CD4-positive, alpha-beta T cell (primary cell): Measurements from ENCODE around the gene CPE. TPM values are rescaled to one million over a fixed set of nuclear protein-coding genes. Genes with fewer than 3 reads are reported as not detected.

ENCODE experiments used
- ATAC-seq: fragments of 200-7000 bp; cut with Tn5 transposase; one replicate; pipeline ENCODE4 v1.10.0; 2022; ENCODE audit warnings: mild to moderate bottlenecking; ENCODE audit not compliant: poor library complexity
- CTCF ChIA-PET: fragments of 350-600 bp; sonication (Branson Sonifier 250); formaldehyde crosslinking; loops from one replicate; lab custom pipeline; 2021; ENCODE audit warnings: antibody characterized with exemption, inconsistent platforms; lab: Charles Lee
- POLR2A ChIA-PET: fragments of 350-600 bp; sonication (Branson Sonifier 250); formaldehyde crosslinking; loops from one replicate; lab custom pipeline; 2021; ENCODE audit warnings: antibody characterized with exemption, inconsistent platforms; lab: Charles Lee
- DNase-seq, 14 experiments: peaks; one replicate each; pipeline ENCODE4 v3.0.0-alpha.2; 2013 to 2020; ENCODE audit warnings: mixed read lengths in 2 of 14
- H3K27ac ChIP-seq, 2 donors: one replicate each; pipeline versions ENCODE4 v1.5.1 to v1.7.0; 2013; ENCODE audit warnings: low read length in 2 of 2, low read depth in 1 of 2, mild to moderate bottlenecking in 1 of 2
- H3K27me3 ChIP-seq, 2 experiments: 1 replicate in 1 of 2; 2 replicates in 1 of 2; pipeline versions ENCODE4 v1.6.1 to v1.7.0; 2013; ENCODE audit warnings: low read length in 2 of 2, control low read depth in 1 of 2, mild to moderate bottlenecking in 1 of 2, moderate library complexity in 1 of 2; ENCODE audit not compliant: insufficient read depth in 2 of 2, control insufficient read depth in 1 of 2
- H3K36me3 ChIP-seq: one replicate; pipeline ENCODE4 v1.6.1; 2013; ENCODE audit warnings: low read length, control low read depth; ENCODE audit not compliant: insufficient read depth
- H3K4me1 ChIP-seq: one replicate; pipeline ENCODE4 v1.6.1; 2013; ENCODE audit warnings: low read length, control low read depth; ENCODE audit not compliant: insufficient read depth
- H3K4me3 ChIP-seq: one replicate; pipeline ENCODE4 v1.5.1; 2013; ENCODE audit warnings: mild to moderate bottlenecking, low read length, moderate library complexity
- H3K9me3 ChIP-seq, 2 experiments: 1 replicate in 1 of 2; 2 replicates in 1 of 2; pipeline versions ENCODE4 v1.6.1 to v1.7.0; 2013; ENCODE audit warnings: low read length in 2 of 2, mild to moderate bottlenecking in 2 of 2, control low read depth in 1 of 2, moderate library complexity in 1 of 2; ENCODE audit not compliant: control insufficient read depth in 1 of 2, insufficient read depth in 1 of 2
- H3K27ac Mint-ChIP-seq: one replicate; pipeline ENCODE4 v1.8.0; 2020; ENCODE audit warnings: mixed read lengths
- H3K27me3 Mint-ChIP-seq: one replicate; pipeline ENCODE4 v1.8.0; 2021; ENCODE audit warnings: mixed read lengths
- H3K36me3 Mint-ChIP-seq: one replicate; pipeline ENCODE4 v1.8.0; 2021; ENCODE audit warnings: low read depth, mixed read lengths
- H3K4me1 Mint-ChIP-seq: one replicate; pipeline ENCODE4 v1.8.0; 2021; ENCODE audit warnings: low read depth, mixed read lengths
- H3K4me3 Mint-ChIP-seq: one replicate; pipeline ENCODE4 v1.8.0; 2020; ENCODE audit warnings: mild to moderate bottlenecking, mixed read lengths
- H3K9me3 Mint-ChIP-seq: one replicate; pipeline ENCODE4 v1.8.0; 2020; ENCODE audit warnings: mixed read lengths
- intact Hi-C, 2 experiments: fragments of 100-400 bp; cut with DNase I in 1 of 2; cut with micrococcal nuclease in 1 of 2; formaldehyde crosslinking; loops; one replicate each; pipeline versions ENCODE4 v1.15.1 to v1.9.0; 2023 to 2025; cut with DNase I, micrococcal nuclease
- total RNA-seq, 174 experiments: library from RNA in 2 of 174; stranded (reverse) in 2 of 174; gene quantifications; one replicate each; pipeline ENCODE4 v1.2.3 and lab custom pipeline; 2021 to 2026
- TF ChIP-seq, protein P1 (sequence below): fragments of 200-600 bp; IDR thresholded peaks from one replicate; pipeline ENCODE4 v1.8.0; 2022; ENCODE audit warnings: antibody characterized with exemption, mild to moderate bottlenecking

The CPE gene
- total RNA-seq, 2 experiments from 2014 or later = not detected

DNA sequence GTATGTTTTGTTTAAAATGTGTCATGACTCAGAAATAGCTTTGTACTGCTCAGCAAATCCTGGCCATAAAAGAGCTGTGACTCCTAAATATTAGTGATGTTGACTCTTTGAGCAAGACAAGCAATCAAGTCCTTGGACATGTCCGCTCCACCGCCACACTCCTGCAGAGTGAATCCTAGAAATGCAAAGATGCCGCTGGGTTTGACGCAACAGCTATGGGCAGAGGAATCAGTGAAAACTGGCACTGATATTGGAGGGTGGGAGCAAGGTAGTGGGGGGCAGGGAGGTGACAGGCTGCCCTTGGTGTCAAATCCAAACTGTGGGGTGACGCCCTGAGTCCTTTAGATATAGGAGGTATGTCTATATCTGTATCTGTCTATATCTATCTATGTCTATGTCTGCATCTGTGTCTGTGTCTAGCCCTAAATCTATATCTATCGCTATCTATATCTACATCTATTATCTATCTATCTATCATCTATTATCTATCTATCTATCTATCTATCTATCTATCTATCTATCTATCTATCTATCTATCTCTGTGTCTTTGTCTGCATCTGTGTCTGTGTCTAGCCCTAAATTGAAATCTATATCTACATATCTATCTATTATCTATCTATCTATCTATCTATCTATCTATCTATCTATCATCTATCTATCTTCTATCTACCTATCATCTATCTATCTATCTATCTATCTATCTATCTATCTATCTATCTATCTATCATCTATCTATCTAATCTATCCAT lies 129.7 kb downstream of the CPE start:
- H3K4me3 Mint-ChIP-seq = no peak overlapping the region
- Histone ChIP-seq H3K4me1 (no peaks in the 10 kb centered on the region), H3K27me3 (no peaks in the 10 kb centered on the region), H3K4me3 (no peak overlapping the region), H3K27ac (no peak overlapping the region), H3K36me3 (no peaks in the 10 kb centered on the region), H3K9me3 (no peaks in the 10 kb centered on the region)
- TF ChIP-seq, protein P1, sequence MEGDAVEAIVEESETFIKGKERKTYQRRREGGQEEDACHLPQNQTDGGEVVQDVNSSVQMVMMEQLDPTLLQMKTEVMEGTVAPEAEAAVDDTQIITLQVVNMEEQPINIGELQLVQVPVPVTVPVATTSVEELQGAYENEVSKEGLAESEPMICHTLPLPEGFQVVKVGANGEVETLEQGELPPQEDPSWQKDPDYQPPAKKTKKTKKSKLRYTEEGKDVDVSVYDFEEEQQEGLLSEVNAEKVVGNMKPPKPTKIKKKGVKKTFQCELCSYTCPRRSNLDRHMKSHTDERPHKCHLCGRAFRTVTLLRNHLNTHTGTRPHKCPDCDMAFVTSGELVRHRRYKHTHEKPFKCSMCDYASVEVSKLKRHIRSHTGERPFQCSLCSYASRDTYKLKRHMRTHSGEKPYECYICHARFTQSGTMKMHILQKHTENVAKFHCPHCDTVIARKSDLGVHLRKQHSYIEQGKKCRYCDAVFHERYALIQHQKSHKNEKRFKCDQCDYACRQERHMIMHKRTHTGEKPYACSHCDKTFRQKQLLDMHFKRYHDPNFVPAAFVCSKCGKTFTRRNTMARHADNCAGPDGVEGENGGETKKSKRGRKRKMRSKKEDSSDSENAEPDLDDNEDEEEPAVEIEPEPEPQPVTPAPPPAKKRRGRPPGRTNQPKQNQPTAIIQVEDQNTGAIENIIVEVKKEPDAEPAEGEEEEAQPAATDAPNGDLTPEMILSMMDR = no peak
- no peak overlapping the region for H3K27ac Mint-ChIP-seq
- no peaks in the 10 kb centered on the region for H3K4me1 Mint-ChIP-seq
- no peaks in the 10 kb centered on the region for H3K9me3 Mint-ChIP-seq
- ChIA-PET POLR2A (no interaction called here), CTCF (interaction anchor here (0.9 kb wide), 1 partner anchor 15 kb away, joined by 3 read pairs; no protein-coding TSS in a partner anchor)
- intact Hi-C loops = no loop called here
- peaks cover 5% of the 10 kb centered on the region for H3K27me3 Mint-ChIP-seq
- no peaks in the 10 kb centered on the region for H3K36me3 Mint-ChIP-seq
- ATAC-seq = no peak
- DNase-seq = no peak

DNA sequence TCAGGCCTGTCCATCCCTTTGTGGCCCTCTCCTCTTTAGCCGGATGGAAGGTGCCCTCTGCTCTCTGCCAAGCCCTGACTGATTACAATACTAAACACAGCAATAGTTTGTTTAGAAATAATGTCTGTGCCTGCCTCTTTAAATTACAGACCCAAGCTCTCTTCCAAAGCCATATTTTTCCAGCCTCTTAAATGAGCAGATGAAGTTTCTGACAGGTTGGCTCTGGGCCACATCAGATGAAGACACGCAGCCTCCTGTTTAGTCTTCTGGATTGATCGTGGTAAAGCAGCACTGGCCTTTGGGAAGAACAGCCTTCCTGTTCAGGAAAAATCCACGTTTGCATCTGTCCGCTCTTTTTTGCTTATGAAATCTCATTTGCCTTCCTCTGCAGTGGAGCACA lies 133.6 kb downstream of the CPE start:
- TF ChIP-seq, protein P1 = no peak
- Mint-ChIP-seq H3K27me3 (peaks cover 12% of the 10 kb centered on the region), H3K9me3 (no peaks in the 10 kb centered on the region), H3K4me1 (no peaks in the 10 kb centered on the region), H3K27ac (no peak overlapping the region), H3K4me3 (no peak overlapping the region), H3K36me3 (no peaks in the 10 kb centered on the region)
- intact Hi-C loops = no loop called here
- Histone ChIP-seq H3K4me3 (no peak overlapping the region), H3K4me1 (no peaks in the 10 kb centered on the region), H3K27ac (no peak overlapping the region), H3K36me3 (no peaks in the 10 kb centered on the region), H3K9me3 (no peaks in the 10 kb centered on the region), H3K27me3 (no peaks in the 10 kb centered on the region)
- CTCF ChIA-PET = no interaction called here
- POLR2A ChIA-PET = no interaction called here
- DNase-seq (no peak), ATAC-seq (no peak)

DNA sequence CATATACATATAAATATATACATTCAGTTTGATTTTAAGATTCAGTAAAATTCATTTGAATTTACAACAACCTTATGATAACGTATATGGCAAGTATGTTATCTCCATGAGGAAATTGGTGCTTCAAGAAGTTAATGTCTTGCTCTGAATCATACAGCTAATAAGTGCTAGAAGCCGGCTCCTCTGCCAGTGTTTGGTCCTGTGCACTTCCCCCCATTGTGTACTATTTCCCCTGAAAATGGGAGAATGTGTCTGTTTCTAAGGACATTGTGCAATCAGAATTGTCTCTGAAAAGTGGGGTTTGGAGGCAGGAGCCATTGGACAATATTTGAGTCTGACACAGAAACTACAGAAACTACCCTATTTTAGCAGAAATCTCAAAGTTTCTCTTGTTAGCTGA lies 135.9 kb downstream of the CPE start:
- TF ChIP-seq, protein P1 = no peak
- Histone ChIP-seq H3K36me3 (no peaks in the 10 kb centered on the region), H3K4me3 (no peak overlapping the region), H3K4me1 (no peaks in the 10 kb centered on the region), H3K27ac (no peak overlapping the region), H3K27me3 (no peaks in the 10 kb centered on the region), H3K9me3 (no peaks in the 10 kb centered on the region)
- ChIA-PET CTCF (no interaction called here), POLR2A (no interaction called here)
- peaks cover 12% of the 10 kb centered on the region for H3K27me3 Mint-ChIP-seq
- ATAC-seq = no peak
- H3K36me3 Mint-ChIP-seq = no peaks in the 10 kb centered on the region
- no peak overlapping the region for H3K27ac Mint-ChIP-seq
- no peak overlapping the region for H3K4me3 Mint-ChIP-seq
- H3K9me3 Mint-ChIP-seq = no peaks in the 10 kb centered on the region
- DNase-seq = no peak
- H3K4me1 Mint-ChIP-seq = no peaks in the 10 kb centered on the region
- intact Hi-C loops = no loop called here
